Fibroblast of mammary gland (primary cell): ENCODE data around the gene FANCG.

Experiments used
- DNase-seq: peaks from one replicate; pipeline ENCODE4 v3.0.0-alpha.2; 2010; ENCODE audit warnings: low read depth
- H3K4me3 ChIP-seq: 2 replicates; pipeline ENCODE4 v1.5.1; 2011; ENCODE audit warnings: low read depth, mild to moderate bottlenecking, low read length, moderate library complexity; ENCODE audit not compliant: control insufficient read depth
- TF ChIP-seq, protein P1 (sequence below): conservative IDR thresholded peaks from 2 replicates; pipeline ENCODE4 v1.5.1; 2011; ENCODE audit warnings: low read depth, low read length, inconsistent platforms; ENCODE audit not compliant: control insufficient read depth, insufficient read depth

FANCG gene

DNA sequence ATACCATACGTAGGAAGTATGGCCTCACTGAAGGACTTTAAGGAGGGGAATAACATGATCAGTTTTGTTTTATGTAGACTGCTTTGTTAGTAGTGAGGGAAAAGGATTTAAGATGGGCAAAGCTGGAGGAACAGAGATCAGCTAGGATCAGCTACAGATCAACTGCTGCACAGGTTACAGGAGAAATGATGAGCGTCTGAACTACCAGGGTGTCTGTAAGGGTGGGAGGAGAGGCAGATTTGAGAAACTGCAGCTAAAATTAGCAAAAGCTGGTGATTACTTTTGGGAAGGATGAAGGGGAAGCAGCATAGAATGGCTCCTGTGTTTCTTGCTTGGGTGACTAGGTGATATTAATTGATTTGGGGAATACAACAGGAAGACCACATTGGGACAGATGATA lies 46.6 kb downstream of the FANCG start:
- TF ChIP-seq, protein P1, sequence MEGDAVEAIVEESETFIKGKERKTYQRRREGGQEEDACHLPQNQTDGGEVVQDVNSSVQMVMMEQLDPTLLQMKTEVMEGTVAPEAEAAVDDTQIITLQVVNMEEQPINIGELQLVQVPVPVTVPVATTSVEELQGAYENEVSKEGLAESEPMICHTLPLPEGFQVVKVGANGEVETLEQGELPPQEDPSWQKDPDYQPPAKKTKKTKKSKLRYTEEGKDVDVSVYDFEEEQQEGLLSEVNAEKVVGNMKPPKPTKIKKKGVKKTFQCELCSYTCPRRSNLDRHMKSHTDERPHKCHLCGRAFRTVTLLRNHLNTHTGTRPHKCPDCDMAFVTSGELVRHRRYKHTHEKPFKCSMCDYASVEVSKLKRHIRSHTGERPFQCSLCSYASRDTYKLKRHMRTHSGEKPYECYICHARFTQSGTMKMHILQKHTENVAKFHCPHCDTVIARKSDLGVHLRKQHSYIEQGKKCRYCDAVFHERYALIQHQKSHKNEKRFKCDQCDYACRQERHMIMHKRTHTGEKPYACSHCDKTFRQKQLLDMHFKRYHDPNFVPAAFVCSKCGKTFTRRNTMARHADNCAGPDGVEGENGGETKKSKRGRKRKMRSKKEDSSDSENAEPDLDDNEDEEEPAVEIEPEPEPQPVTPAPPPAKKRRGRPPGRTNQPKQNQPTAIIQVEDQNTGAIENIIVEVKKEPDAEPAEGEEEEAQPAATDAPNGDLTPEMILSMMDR = no peak

DNA sequence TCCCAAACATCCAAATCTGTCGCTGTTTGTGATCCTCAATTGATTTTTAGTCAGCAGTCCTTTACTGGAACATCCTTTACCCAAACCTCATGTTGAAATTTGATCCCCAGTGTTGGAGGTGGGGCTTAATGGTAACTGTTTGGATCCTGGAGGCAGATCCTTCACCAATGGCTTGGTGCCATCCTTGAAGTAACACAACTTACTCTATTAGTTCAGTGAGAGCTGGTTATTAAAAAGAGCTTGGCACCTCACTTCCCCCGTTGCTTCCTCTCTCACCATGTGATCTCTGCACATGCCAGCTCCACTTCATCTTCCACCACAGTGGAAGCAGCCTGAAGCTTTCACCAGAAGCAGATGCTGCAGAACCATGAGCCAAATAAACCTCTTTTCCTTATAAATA lies 49.9 kb downstream of the FANCG start:
- H3K4me3 ChIP-seq = no peak overlapping the region
- TF ChIP-seq, protein P1 = no peak
- peak; percentile 34 for DNase-seq

More for the DNA sequence above, 46.6 kb downstream of the FANCG start:
- H3K4me3 ChIP-seq = no peak overlapping the region
- DNase-seq = no peak

DNA sequence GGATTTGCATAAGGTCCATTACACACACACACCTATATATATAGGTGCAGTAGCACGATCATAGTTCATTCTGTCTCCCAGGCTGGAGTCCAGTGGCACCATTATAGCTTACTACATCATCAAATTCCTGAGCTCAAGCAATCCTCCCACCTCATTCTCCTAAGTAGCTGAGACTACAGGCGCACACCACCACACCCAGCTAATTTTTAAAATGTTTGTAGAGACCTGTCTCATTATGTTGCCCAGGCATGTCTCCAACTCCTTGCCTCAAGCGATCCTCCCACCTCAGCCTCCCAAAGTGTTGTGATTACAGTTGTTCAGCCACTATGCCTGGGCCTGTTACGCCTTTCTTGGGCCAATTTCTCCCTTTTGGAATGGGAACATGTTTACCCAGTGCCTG lies 50.5 kb downstream of the FANCG start:
- DNase-seq = no peak
- TF ChIP-seq, protein P1 = no peak
- H3K4me3 ChIP-seq = no peak overlapping the region

DNA sequence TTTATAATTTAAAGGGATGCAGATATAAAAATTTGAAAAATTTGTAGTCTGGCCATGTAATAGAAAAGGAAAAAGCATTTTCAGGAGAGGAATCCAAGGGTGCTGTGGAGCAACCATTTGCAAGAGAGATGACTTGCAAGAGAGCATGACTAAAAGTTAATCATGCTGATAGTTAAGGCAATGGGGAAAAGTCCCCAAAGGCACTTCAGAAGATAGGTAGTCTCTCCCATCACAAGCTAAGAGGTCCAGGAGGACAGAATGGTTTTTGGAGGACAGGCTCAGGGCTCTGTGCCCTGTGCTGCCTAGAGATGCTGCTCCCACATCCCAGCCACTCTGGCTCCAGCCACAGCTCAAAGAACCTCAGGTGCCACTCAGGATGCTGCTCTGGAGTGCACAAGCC lies 51.4 kb downstream of the FANCG start:
- TF ChIP-seq, protein P1 = no peak
- no peak overlapping the region for H3K4me3 ChIP-seq
- DNase-seq = peak; percentile 24

DNA sequence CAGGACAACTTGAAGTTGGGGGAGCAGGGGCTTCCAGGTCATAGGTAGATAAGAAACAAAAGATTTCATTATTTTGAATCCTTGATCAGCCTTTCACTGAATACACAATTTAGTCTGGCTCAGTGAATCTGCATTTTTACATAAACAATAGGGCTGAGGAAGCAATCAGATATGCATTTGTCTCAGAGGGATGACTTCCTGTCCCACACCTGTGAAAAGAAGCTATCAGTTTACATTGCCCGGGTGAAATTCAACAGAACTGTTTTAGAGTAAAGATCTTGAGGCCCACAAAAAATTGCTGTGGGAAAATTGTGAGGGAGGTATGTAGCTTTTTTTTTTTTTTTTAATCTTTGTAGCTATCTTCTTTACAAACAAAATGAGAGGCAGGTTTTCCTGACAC lies 51.9 kb downstream of the FANCG start:
- TF ChIP-seq, protein P1 = no peak
- H3K4me3 ChIP-seq = no peak overlapping the region
- no peak for DNase-seq

DNA sequence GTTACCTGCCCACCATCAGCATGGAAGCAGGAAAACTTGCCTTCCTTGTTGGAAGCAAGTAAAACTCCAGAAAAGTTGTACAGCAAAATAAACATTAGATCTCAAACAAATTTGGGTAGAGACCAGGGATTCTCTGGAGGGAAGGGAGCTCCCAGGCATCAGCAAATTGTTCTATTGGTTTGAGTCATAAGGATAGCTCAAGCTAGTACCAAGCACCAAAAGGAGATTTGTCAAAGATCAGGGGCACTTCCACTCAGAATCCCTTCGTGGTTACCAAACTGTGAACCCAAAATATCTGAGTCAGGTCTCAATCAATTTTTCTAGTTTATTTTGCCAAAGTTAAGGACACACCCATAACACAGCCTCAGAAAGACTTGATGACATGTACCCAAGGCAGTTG lies 52.4 kb downstream of the FANCG start:
- H3K4me3 ChIP-seq = no peak overlapping the region
- TF ChIP-seq, protein P1 = no peak
- no peak for DNase-seq

DNA sequence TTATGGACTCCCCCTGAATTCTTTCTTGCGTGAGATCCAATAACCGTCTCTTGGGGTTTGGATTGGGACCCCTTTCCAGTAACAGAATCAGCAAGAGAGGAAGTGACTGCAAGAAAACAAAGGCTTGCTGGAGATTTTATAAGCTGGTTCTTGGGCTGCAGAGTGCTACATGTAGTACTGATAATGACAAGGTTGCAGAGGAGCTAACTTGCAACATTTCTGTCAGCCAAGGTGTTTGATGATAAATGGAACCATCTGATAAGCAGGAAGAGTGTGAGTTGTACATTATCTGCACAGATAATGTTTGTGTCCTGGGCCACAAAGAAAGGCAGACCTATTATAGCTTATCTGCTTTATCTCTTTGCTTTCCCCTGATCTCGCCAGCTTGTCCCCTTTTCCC lies 53.1 kb downstream of the FANCG start:
- H3K4me3 ChIP-seq = no peak overlapping the region
- no peak for DNase-seq
- TF ChIP-seq, protein P1 = no peak
